NCI-H82 treated with DMSO at 0.1 percent for 48 hours (cell line): ENCODE results near the gene APOA1.

Experiments used
- DNase-seq: peaks from one replicate; lab custom pipeline; 2025; ENCODE audit not compliant: unreplicated experiment; lab: John Stamatoyannopoulos, UW

APOA1 gene

DNA sequence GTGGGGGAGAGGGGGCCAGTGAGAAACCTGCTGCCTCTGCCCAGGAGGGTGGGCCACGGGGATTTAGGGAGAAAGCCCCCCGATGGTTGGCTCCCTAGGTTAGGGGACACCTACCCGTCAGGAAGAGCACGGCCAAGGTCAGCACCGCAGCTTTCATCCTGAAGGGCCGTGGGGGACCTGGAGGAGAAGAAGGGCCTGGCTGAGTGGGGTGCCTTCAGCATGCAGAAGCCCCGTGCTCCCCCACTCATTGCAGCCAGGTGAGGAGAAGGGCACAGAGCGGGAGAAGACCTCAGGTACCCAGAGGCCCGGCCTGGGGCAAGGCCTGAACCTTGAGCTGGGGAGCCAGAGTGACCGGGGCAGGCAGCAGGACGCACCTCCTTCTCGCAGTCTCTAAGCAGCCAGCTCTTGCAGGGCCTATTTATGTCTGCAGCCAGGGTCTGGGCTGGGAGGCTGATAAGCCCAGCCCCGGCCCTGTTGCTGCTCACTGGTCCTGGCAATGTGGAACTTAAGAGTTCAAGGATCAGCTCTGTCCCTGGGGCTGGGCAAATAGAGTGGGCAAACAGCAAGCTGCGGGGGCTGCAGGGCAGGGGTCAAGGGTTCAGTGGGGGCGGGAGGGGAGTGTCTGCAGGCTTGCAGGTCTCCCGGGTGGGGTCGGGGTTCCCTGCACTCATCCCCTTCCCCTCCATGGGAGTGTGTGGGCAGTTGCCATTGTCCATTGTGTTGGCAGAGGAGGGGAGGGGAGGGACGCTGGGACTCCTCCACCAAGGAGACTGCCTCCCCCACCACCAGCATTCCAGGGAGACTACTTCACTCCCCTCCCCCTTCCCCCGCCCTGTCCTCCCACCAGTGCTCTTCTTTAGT, at the start of gene APOA1:
APOA1 (minus strand) TSS at position 392 of the 861 bp plus-strand sequence; CDS start at position 157, 235 bp downstream.
- no peak for DNase-seq

- no peak for DNase-seq
Measured at GRCh38 chr11:116885951-116886655, 48.7 kb upstream of the APOA1 start.

GRCh38 chr11:116882386-116882785, 45.0 kb upstream of the APOA1 start:
- DNase-seq, result no peak

GRCh38 chr11:116881143-116881542, 43.7 kb upstream of the APOA1 start:
- DNase-seq, result no peak

DNA sequence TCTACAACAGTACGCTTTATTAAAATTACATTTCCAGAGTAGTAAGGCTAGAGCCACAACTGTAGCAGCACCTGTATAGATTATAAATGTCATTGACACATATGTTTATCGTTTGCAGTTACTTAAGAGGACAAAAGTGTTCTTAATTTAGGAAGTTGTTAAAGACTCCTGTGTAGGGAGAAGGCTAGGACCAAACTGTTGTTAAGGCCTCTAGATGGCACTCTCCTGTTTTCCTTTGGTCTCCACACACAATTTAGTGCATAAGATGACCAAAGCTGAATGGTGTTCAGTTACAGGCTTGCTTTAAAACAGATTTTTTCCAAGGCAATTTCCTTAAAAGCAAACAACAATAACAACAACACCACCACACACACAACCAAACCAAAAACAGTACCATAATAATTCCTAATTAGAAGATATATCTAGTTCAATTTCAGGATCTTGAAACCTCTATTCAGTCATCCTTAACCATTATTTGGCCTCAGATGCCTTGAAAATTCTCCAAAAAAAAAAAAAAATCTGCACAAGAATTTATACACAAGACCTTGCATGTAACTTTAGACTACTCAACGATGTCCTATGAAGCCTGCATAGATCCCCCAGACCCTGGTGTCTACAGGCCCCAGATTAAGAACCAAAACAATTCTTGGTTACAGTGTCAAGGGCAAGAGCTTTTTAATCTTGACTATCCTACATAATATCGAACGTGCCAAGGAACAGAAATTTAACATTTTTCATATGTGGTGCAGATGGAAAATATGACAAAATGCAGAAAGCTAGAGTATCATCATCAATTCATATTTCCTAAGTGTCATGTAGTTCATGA, 42.6 kb upstream of the APOA1 start:
- peak; percentile 21 for DNase-seq

DNA sequence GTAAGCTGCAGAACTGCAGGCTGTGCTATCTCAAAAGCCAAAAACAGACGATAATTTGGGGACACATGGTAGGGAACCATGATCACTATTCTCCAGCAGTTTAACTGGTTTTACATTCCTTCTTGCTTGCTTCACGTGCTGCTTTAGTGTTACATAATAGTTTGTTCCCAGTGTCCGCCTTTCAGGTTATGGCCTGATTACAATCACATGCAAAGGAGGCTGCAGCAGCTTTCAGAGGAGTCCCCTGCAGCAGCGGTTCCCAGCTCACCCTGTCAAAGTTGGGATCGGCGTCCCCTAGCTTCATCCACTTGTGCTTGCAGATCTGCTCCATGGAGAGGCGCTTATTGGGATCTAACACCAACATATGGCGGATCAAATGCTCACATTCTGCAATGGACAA, 39.2 kb upstream of the APOA1 start:
- DNase-seq, result no peak

DNA sequence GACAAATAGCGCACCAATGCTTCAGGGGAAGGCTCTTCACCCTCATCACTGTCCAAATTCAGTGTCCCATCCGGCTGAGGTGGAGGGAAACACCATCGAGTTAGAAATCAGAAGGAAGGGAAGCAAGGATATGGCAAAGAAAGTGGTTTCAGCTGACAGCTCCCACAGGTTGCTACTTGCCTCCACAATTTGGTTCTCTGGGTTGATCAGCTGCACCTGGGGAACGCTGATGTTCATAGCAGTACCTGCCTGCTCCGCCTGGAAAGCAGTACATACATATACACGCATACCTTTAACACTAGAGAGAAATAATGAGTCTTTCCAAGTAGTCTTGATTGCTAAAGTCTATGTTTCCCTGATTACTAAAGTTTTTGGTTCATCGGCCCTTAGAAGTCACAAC, 37.8 kb upstream of the APOA1 start:
- no peak for DNase-seq

- no peak for DNase-seq
Measured at GRCh38 chr11:116874251-116874650, 36.8 kb upstream of the APOA1 start.

GRCh38 chr11:116873381-116873780, 36.0 kb upstream of the APOA1 start:
- no peak for DNase-seq

DNA sequence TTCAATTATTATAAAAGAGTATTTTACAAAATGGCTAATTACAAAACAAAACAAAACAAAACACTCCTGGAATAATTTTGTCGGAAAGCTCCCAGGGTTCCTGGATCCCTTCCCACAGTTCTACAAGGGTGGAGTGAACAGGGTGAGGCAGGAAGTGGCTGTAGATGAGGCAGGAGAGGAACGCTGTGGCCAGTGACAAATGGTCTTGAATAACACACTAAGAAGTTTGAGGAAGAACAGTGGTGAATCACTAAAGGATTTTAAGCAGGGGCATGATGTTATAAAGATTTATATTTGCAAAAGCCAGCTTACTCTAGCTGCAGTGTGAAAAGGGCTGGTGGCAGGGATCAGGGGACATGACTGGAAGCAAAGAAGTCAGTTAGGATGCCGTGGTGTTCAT, 33.8 kb upstream of the APOA1 start:
- DNase-seq, result no peak

DNA sequence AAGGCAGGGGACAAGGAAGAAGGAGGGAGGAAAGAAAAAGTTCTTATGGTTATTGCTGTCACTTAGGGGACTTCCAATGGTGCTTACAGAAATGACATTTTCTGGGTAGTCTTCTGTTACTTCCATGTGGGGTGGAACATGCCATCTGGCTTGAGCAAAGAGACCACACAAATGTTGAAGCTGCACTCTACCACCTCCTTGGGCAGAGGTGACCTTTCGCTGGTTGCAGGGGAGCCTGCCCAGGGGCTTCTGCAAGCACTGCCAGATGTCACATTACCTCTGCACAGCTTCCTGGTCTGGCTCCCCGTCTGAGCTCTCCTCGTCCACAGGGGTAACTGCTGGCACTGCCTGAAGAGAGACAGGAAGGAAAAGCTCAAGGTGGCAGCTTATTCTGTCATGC, 32.6 kb upstream of the APOA1 start:
- DNase-seq, result no peak

DNA sequence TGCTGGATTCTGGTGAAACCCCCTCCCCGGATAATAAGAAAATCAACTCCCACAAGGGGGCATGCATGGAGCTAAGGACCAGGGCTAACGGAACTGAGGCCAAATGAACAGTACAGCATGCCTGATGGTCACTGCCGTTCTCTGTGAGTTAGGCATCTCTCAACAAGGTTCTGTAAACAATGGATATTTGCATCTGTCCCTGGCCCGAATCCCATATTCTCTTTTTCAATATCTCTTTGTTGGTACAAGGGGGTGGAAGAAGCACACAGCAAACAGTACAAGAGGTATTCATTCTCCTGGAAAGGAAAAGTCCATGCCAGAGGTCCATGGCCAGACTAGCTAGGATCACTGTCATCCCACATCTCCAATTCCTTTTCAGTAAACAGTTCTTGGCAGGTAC, 32.2 kb upstream of the APOA1 start:
- DNase-seq, result no peak

DNA sequence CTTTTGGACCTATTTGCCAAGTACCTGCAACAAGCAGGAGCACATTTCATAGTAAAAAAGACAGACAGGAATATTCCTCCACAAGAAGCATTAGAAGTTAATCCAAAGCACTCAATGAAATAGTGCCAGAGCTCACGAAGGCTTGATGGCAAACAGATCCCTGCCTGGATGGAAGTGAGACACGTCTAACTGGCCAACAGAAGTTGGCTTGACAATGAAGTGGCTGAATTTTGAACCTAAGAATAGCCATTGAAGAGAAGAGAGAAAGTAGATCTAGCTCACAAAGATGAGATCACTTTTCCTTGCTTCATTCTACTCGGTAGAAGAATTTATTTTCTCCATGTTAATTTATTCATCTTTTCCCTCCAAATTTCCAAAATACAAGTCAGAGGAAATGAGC, 30.6 kb upstream of the APOA1 start:
- no peak for DNase-seq

DNA sequence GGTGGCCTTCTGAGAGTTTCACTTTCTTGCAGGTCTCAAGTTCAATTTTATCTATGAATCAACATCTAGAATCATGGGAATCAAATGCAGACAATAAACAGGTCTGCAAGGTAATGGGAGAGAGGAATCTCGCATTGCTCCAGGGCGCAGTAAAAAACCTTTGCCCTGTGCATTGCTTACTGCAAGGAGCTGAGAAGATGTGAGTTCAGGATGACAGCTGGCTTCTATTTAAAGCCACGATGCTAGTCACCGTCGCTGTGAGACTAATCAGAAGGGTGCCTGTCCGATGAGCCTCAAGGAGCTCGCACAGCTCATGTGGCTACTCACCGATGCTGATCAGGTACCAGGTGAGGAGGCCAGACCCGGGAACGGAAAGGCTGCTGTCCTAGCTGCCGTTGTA, 30.2 kb upstream of the APOA1 start:
- no peak for DNase-seq

DNA sequence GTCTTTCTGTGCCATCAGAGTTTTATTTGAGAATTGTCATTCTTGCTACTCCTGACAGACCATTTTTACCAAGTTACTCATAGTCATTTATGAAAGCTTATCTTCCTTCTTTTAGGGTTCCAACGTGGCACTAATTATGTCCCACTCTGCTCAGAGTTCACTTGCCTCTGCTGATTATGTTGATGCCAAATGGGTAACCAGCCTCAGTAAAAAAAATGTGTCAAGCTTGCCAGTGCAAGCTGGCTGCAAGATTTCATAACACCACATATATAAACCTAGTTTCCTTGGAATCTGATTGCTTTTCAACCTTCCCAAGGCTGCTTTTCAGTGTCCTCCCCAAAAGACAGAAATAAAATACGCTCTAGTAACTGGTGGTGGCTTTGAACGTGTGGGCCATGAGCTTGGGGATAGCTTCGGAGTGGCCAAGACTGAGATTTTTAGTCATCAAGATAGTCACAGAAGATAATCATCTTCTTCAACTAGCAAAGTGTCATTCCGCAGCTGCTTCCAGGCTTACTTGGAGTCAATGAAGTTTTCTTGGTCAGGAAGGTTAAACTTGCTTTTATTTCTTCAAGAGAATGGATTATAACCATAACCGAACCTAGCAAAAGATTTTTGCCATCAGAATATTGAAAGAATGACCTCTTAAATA, 29.5 kb upstream of the APOA1 start:
- no peak for DNase-seq

DNA sequence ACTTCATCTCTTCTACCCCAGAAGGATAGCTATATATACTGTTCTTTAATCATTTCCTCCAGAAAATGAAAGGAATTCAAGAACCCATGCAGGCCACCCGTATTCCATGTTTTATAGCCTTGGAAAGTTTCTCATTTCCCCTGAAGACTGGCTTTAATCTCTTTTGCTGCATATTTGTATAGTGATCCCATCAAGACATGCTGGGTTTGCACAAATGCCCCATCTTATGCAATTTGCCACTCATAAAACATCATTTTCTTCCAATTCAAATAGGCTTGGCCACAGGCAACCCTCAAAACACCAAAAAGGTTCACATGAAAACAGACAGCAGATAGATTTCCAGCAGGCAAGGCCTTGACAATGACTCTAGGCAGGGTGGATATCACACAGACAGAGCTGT, 28.3 kb upstream of the APOA1 start:
- DNase-seq, result no peak

GRCh38 chr11:116864531-116864930, 27.1 kb upstream of the APOA1 start:
- DNase-seq, result no peak

DNA sequence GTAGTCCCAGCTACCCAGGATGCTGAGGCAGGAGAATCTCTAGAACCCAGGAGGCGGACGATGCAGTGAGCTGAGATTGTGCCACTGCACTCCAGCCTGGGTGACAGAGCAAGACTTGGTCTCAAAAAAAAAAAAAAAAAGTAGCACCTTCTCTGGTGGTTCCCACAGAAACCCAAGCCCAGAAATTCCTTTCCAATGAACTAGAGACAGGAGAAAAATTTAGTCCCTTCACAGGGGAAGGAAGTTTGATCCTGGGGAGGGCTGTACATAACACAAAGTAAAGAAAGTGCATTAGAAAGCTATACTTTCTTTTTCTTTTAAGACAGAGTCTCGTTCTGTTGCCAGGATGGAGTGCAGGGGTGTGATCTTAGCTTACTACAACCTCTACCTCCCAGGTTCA, 25.5 kb upstream of the APOA1 start:
- DNase-seq, result no peak

DNA sequence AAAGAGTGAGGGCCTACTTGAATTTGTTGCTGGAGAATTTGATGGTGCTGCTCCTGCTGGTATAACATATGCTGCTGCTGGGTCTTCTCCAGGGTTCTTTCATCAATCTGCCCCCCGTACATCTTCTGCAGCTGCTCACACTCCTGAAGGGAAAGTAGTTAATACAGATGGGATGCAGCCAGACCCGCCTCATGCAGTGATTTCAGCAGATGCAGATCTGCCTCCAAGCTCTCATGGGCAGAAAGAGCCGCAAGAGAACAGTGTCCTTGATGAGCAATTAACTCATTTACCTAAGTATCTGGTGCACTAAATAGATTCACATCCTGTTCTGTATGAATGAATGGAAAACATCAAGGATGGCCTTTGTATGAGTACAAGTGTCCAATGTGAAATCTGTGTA, 24.8 kb upstream of the APOA1 start:
- no peak for DNase-seq

DNA sequence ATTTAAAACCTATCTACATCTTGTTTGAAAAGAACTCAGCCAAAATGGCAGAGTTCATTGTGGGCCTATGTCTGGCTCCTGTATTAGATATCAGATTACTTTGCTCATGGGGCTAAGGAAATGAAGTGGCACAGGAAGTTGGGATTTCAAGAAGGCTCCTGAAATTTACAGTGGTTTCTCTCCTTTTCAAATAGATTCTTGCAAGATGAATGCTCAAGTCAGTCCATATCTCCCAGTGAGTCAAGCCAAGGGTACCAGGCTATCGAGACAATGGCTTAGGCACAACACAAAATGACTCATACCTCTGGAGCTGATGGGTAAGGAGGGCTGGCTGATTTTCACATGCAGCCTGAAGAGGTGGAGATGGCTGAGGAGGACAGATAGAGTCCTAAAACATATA, 24.1 kb upstream of the APOA1 start:
- no peak for DNase-seq

DNA sequence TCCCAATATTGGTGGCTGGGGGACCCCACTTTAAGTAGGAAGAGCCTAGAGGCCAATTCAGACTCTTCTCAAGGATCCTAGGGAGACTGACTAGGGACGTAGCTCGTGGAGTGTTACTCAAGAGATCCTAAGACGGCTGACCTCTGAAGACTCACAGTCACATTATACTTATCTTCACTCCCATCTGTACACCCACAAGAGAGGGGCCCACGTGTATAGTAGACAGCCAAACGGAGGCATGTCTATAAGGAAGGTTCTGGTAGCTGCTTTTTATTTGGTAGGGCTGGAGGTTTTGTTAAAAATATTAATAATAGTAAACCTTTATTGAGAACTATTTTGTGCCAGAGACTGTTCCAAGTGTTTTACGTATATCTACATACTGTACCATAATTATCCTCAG, 22.9 kb upstream of the APOA1 start:
- no peak for DNase-seq
